Endothelial cell of umbilical vein (primary cell): ENCODE measurements around the gene CLEC14A. TPM values are rescaled to one million over a fixed set of nuclear protein-coding genes. Genes with fewer than 3 reads are reported as not detected.

Experiments
- BruUV-seq: library from RNA; stranded (reverse); fragments of 400-500 nt; replicated peaks from 2 replicates; lab custom pipeline; 2021; lab: Mats Ljungman, UMichigan
- CTCF ChIA-PET: fragments of 300-600, 350-600 bp; sonication (Branson Sonifier 250); formaldehyde crosslinking; loops from one replicate; lab custom pipeline; 2021; ENCODE audit warnings: antibody characterized with exemption, inconsistent platforms; lab: Charles Lee
- POLR2A ChIA-PET: fragments of 300-600, 350-600 bp; sonication (Branson Sonifier 250); formaldehyde crosslinking; loops from one replicate; lab custom pipeline; 2021; ENCODE audit warnings: antibody characterized with exemption, inconsistent platforms; lab: Charles Lee
- DNase-seq: peaks from one replicate; pipeline ENCODE4 v3.0.0-alpha.2; 2011; ENCODE audit warnings: low read depth, low spot score
- FAIRE-seq: peaks from 2 replicates; lab custom pipeline; 2011; peaks lifted over from hg19 to GRCh38; lab: Jason Lieb, UNC
- H2AFZ ChIP-seq: 2 replicates; pipeline ENCODE4 v1.6.0; 2012; ENCODE audit warnings: low read depth, low read length, control low read depth, inconsistent platforms
- H3K27ac ChIP-seq: 2 replicates; pipeline ENCODE4 v1.5.1; 2011; ENCODE audit warnings: low read depth, mild to moderate bottlenecking, control low read depth, low read length, moderate library complexity; ENCODE audit not compliant: insufficient read depth
- H3K27me3 ChIP-seq, 2 experiments: 2 replicates each; pipeline versions ENCODE4 v1.6.0 to v1.6.1; 2011; ENCODE audit warnings: low read length in 2 of 2, mixed read lengths in 1 of 2; ENCODE audit not compliant: control insufficient read depth in 2 of 2, insufficient read depth in 2 of 2
- H3K36me3 ChIP-seq, 2 experiments: 2 replicates in 1 of 2; 3 replicates in 1 of 2; pipeline ENCODE4 v1.5.1; 2011; ENCODE audit warnings: low read length in 2 of 2, mild to moderate bottlenecking in 1 of 2, moderate library complexity in 1 of 2; ENCODE audit not compliant: control insufficient read depth in 2 of 2, insufficient read depth in 2 of 2; ENCODE audit errors: extremely low read depth in 1 of 2
- H3K4me1 ChIP-seq: 3 replicates; pipeline ENCODE4 v1.5.1; 2011; ENCODE audit warnings: mild to moderate bottlenecking, low read length; ENCODE audit not compliant: control insufficient read depth, insufficient read depth; ENCODE audit errors: extremely low read depth
- H3K4me2 ChIP-seq: 2 replicates; pipeline ENCODE4 v1.6.1; 2011; ENCODE audit warnings: low read length, control low read depth, mixed read lengths; ENCODE audit not compliant: insufficient read depth
- H3K4me3 ChIP-seq, 3 experiments: fragments of 200-600 bp in 1 of 3; sonication (generic), shearing (Covaris generic) in 1 of 3; replicated peaks in 1 of 3; 2 replicates each; pipeline ENCODE4 v1.5.1; 2011 to 2016; ENCODE audit warnings: control low read depth in 3 of 3, low read length in 3 of 3, mild to moderate bottlenecking in 2 of 3, inconsistent platforms in 1 of 3, low read depth in 1 of 3, moderate library complexity in 1 of 3; ENCODE audit not compliant: insufficient read depth in 1 of 3
- H3K79me2 ChIP-seq: 2 replicates; pipeline ENCODE4 v1.6.0; 2012; ENCODE audit warnings: low read length, inconsistent platforms; ENCODE audit not compliant: control insufficient read depth, insufficient read depth
- H3K9ac ChIP-seq: replicated peaks from 2 replicates; pipeline ENCODE3; 2011; ENCODE audit warnings: low read length, control low read depth; ENCODE audit not compliant: insufficient read depth; ENCODE audit errors: extremely low read depth
- H3K9me1 ChIP-seq: replicated peaks from 3 replicates; pipeline ENCODE4 v1.6.0; 2011; ENCODE audit warnings: mild to moderate bottlenecking, low read length; ENCODE audit not compliant: control insufficient read depth, insufficient read depth; ENCODE audit errors: extremely low read depth
- H3K9me3 ChIP-seq: replicated peaks from 2 replicates; pipeline ENCODE4 v1.5.1; 2012; ENCODE audit warnings: low read length, inconsistent platforms; ENCODE audit not compliant: control insufficient read depth, insufficient read depth
- H4K20me1 ChIP-seq: replicated peaks from 2 replicates; pipeline ENCODE3; 2011; ENCODE audit warnings: mild to moderate bottlenecking, low read length; ENCODE audit not compliant: control insufficient read depth, insufficient read depth; ENCODE audit errors: extremely low read depth
- EZH2 ChIP-seq: IDR thresholded peaks from 2 replicates; pipeline ENCODE4 v1.6.1; 2012; ENCODE audit warnings: borderline replicate concordance, low read depth, mild to moderate bottlenecking, moderate library complexity, low read length, inconsistent platforms; ENCODE audit not compliant: severe bottlenecking
- FOS ChIP-seq: IDR thresholded peaks from 2 replicates; pipeline ENCODE4 v1.6.1; 2011; ENCODE audit warnings: mild to moderate bottlenecking, low read length, moderate library complexity, borderline replicate concordance; ENCODE audit not compliant: insufficient read depth
- GATA2 ChIP-seq: IDR thresholded peaks from 2 replicates; pipeline ENCODE4 v1.7.0; 2011; ENCODE audit warnings: low read depth, mild to moderate bottlenecking, moderate library complexity, mixed read lengths, low read length; ENCODE audit not compliant: insufficient read length, insufficient read depth
- JUN ChIP-seq: IDR thresholded peaks from 2 replicates; pipeline ENCODE4 v1.6.1; 2011; ENCODE audit warnings: borderline replicate concordance, low read depth; ENCODE audit not compliant: insufficient read length, insufficient read depth
- MYC ChIP-seq: IDR thresholded peaks from one replicate; pipeline ENCODE4 v1.6.1; 2011; ENCODE audit warnings: mild to moderate bottlenecking, low read depth, low read length
- POLR2A ChIP-seq: IDR thresholded peaks from 2 replicates; pipeline ENCODE4 v1.6.1; 2012; ENCODE audit warnings: low read depth, mild to moderate bottlenecking, control low read depth, low read length
- POLR2AphosphoS5 ChIP-seq: IDR thresholded peaks from 2 replicates; pipeline ENCODE4 v1.6.1; 2012; ENCODE audit warnings: low read depth, mild to moderate bottlenecking, control low read depth, low read length, moderate library complexity; ENCODE audit not compliant: insufficient read depth
- dilution Hi-C: fragments of 300-500 bp; cut with MboI; formaldehyde crosslinking; loops from one replicate; pipeline ENCODE4 v1.15.0; 2019; ENCODE audit warnings: low sequenced_read_pairs; ENCODE audit not compliant: extremely low pct_ligation_motif_present
- intact Hi-C: fragments of 100-400 bp; cut with micrococcal nuclease; formaldehyde crosslinking; loops from one replicate; pipeline ENCODE4 v1.10.0; 2022
- polyA plus RNA-seq, 4 experiments: library from polyadenylated mRNA; depleted of rRNA in 3 of 4; stranded (reverse) in 3 of 4; unstranded in 1 of 4; fragments of >200 nt; gene quantifications; 2 replicates each; pipeline versions ENCODE4 v1.2.1 to v1.2.3, GENCODE V29; 2011 to 2012; ENCODE audit warnings: missing spikeins in 1 of 4
- total RNA-seq: library from RNA; stranded (reverse); gene quantifications from 2 replicates; pipeline ENCODE4 v1.2.3, GENCODE V29; 2021
- TF ChIP-seq, protein P1 (sequence below): IDR thresholded peaks from 2 replicates; pipeline ENCODE4 v1.6.1; 2011; ENCODE audit not compliant: insufficient read depth, insufficient read length
- TF ChIP-seq, protein P2 (sequence below), 2 donors: IDR thresholded peaks; 1 replicate in 1 of 2; 2 replicates in 1 of 2; pipeline ENCODE4 v1.5.1; 2011; ENCODE audit warnings: low read length in 2 of 2, mild to moderate bottlenecking in 2 of 2, moderate library complexity in 2 of 2, control low read depth in 1 of 2, inconsistent platforms in 1 of 2, low read depth in 1 of 2; ENCODE audit not compliant: insufficient read depth in 1 of 2; ENCODE audit errors: extremely low read depth in 1 of 2

The CLEC14A gene
- total and polyA plus RNA-seq, 2 donors (not counting 3 experiments of a cell fraction or from before 2014, with no cell fraction given): 396 to 562 TPM

- dilution Hi-C loops: no loop called here
- POLR2A ChIA-PET: interaction anchor here (0.6 to 2.5 kb wide), 13 partner anchors 26 to 1176 kb away, joined by 3 to 30 read pairs (median 10); partner anchors contain the start of gene FBXO33
- no peak overlapping the region for H2AFZ ChIP-seq
These were observed 594 bp upstream of the CLEC14A start for GRCh38 chr14:38256533-38256840.

DNA sequence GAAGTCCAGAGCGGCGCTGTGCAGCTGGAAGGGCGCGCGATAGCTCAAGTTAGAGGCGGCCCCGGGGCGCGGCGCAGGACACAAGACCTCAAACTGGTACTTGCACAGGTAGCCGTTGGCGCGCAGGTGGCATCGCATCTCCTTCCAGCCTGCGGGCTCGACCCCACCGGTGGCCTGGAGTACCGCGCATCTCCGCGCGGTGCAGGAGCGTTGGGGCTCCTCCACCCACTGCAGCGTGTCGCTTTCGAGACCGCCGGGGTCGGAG, 553 bp downstream of the CLEC14A start:
- BruUV-seq: no TSS peak
- peak overlapping the region; percentile 89 for H3K27ac ChIP-seq
- peaks cover 53% of the 10 kb centered on the region for H3K79me2 ChIP-seq
- no peaks in the 10 kb centered on the region for H3K27me3 ChIP-seq
- peak overlapping the region; percentile 38 for H3K4me2 ChIP-seq
- no peaks in the 10 kb centered on the region for H3K9me1 ChIP-seq
- no peak for FAIRE-seq
- H3K4me1 ChIP-seq: peaks cover 26% of the 10 kb centered on the region
- no peak for DNase-seq
- peaks cover 6 to 11% of the 10 kb centered on the region in 2 experiments for H3K36me3 ChIP-seq
- POLR2A ChIA-PET: interaction anchor here (0.7 to 2.5 kb wide), 10 partner anchors 27 to 737 kb away, joined by 3 to 30 read pairs (median 10); no protein-coding TSS in a partner anchor
- CTCF ChIA-PET: interaction anchor here (1.4 to 10.5 kb wide), 19 partner anchors 20 to 760 kb away, joined by 3 to 120 read pairs (median 9); partner anchors contain the start of gene SSTR1
- TF ChIP-seq, protein P1, sequence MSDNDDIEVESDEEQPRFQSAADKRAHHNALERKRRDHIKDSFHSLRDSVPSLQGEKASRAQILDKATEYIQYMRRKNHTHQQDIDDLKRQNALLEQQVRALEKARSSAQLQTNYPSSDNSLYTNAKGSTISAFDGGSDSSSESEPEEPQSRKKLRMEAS: no peak
- no peak for TF ChIP-seq JUN
- TF ChIP-seq POLR2AphosphoS5: no peak
- TF ChIP-seq GATA2: no peak
- no peak for TF ChIP-seq FOS
- TF ChIP-seq POLR2A: no peak
- TF ChIP-seq MYC: no peak
- TF ChIP-seq EZH2: no peak
- TF ChIP-seq, protein P2, sequence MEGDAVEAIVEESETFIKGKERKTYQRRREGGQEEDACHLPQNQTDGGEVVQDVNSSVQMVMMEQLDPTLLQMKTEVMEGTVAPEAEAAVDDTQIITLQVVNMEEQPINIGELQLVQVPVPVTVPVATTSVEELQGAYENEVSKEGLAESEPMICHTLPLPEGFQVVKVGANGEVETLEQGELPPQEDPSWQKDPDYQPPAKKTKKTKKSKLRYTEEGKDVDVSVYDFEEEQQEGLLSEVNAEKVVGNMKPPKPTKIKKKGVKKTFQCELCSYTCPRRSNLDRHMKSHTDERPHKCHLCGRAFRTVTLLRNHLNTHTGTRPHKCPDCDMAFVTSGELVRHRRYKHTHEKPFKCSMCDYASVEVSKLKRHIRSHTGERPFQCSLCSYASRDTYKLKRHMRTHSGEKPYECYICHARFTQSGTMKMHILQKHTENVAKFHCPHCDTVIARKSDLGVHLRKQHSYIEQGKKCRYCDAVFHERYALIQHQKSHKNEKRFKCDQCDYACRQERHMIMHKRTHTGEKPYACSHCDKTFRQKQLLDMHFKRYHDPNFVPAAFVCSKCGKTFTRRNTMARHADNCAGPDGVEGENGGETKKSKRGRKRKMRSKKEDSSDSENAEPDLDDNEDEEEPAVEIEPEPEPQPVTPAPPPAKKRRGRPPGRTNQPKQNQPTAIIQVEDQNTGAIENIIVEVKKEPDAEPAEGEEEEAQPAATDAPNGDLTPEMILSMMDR (IDR thresholded peaks at IDR 0.05; ENCODE audit: extremely low read depth in 1 of 2, insufficient read depth in 1 of 2, low read depth in 1 of 2, low read length in 2 of 2): no peak
- dilution Hi-C loops (no loop called here), intact Hi-C loops (loop anchor here (5.0 kb wide), 1 partner anchor 268 kb away; no protein-coding TSS in a partner anchor)
- H4K20me1 ChIP-seq: no peaks in the 10 kb centered on the region
- H3K9me3 ChIP-seq: no peaks in the 10 kb centered on the region
- H2AFZ ChIP-seq: no peak overlapping the region
- H3K4me3 ChIP-seq: peak overlapping the region; percentile 86 to 100 (median 99)
- peak overlapping the region; percentile 99 for H3K9ac ChIP-seq

More at GRCh38 chr14:38256533-38256840, 594 bp upstream of the CLEC14A start:
- Histone ChIP-seq H3K9me1 (no peaks in the 10 kb centered on the region), H3K4me2 (peak overlapping the region; percentile 99), H3K27me3 (no peaks in the 10 kb centered on the region), H3K36me3 (peaks cover 6 to 8% of the 10 kb centered on the region in 2 experiments), H3K27ac (peak overlapping the region; percentile 89), H4K20me1 (no peaks in the 10 kb centered on the region), H3K9ac (peak overlapping the region; percentile 99), H3K4me1 (peaks cover 20% of the 10 kb centered on the region), H3K9me3 (no peaks in the 10 kb centered on the region), H3K4me3 (peak overlapping the region; percentile 25 to 100 (median 27)), H3K79me2 (peaks cover 42% of the 10 kb centered on the region)
- TF ChIP-seq, protein P2 (IDR thresholded peaks at IDR 0.05; ENCODE audit: extremely low read depth in 1 of 2, insufficient read depth in 1 of 2, low read depth in 1 of 2, low read length in 2 of 2): peak; percentile 47 to 56
- no peak for TF ChIP-seq POLR2AphosphoS5
- peak; percentile 6 for TF ChIP-seq FOS
- no peak for FAIRE-seq
- CTCF ChIA-PET: interaction anchor here (0.8 to 10.5 kb wide), 24 partner anchors 12 to 759 kb away, joined by 3 to 120 read pairs (median 6); partner anchors contain the start of gene SSTR1
- BruUV-seq: TSS peak; percentile 53
- no peak for DNase-seq
- intact Hi-C loops: loop anchor here (1.0 to 5.0 kb wide), 14 partner anchors 34 to 759 kb away; no protein-coding TSS in a partner anchor
